NCI-H345 treated with DMSO at 0.1 percent for 48 hours (cell line): ENCODE results near the gene ADGRL3.

Source experiments
- DNase-seq: peaks from one replicate; lab custom pipeline; 2025; ENCODE audit not compliant: unreplicated experiment; lab: John Stamatoyannopoulos, UW

ADGRL3 gene

GRCh38 chr4:61864286-61864685 lies 664.2 kb downstream of the ADGRL3 start:
- DNase-seq = no peak

GRCh38 chr4:61866378-61867030 lies 666.4 kb downstream of the ADGRL3 start:
- DNase-seq = no peak

- DNase-seq = no peak
Observed at GRCh38 chr4:61872983-61873382, 672.9 kb downstream of the ADGRL3 start.

- no peak for DNase-seq
Observed at GRCh38 chr4:61877266-61877665, 677.1 kb downstream of the ADGRL3 start.

GRCh38 chr4:61877893-61878292 lies 677.8 kb downstream of the ADGRL3 start:
- DNase-seq = no peak

- DNase-seq = no peak
Observed at GRCh38 chr4:61882381-61882780, 682.3 kb downstream of the ADGRL3 start.

- DNase-seq = no peak
Observed at GRCh38 chr4:61886131-61886530, 686.0 kb downstream of the ADGRL3 start.

GRCh38 chr4:61889117-61889516 lies 689.0 kb downstream of the ADGRL3 start:
- no peak for DNase-seq

GRCh38 chr4:61890321-61890720 lies 690.2 kb downstream of the ADGRL3 start:
- DNase-seq = no peak

- no peak for DNase-seq
Observed at GRCh38 chr4:61891953-61892352, 691.8 kb downstream of the ADGRL3 start.

GRCh38 chr4:61896634-61897033 lies 696.5 kb downstream of the ADGRL3 start:
- DNase-seq = no peak

GRCh38 chr4:61909031-61909430 lies 708.9 kb downstream of the ADGRL3 start:
- DNase-seq = no peak

GRCh38 chr4:61911313-61911756 lies 711.2 kb downstream of the ADGRL3 start:
- no peak for DNase-seq

- no peak for DNase-seq
Observed at GRCh38 chr4:61913619-61914018, 713.5 kb downstream of the ADGRL3 start.

- no peak for DNase-seq
Observed at GRCh38 chr4:61915501-61915900, 715.4 kb downstream of the ADGRL3 start.

GRCh38 chr4:61918507-61918906 lies 718.4 kb downstream of the ADGRL3 start:
- DNase-seq = no peak

- no peak for DNase-seq
Observed at GRCh38 chr4:61918987-61919386, 718.9 kb downstream of the ADGRL3 start.

GRCh38 chr4:61919561-61919960 lies 719.4 kb downstream of the ADGRL3 start:
- DNase-seq = no peak

- DNase-seq = no peak
Observed at GRCh38 chr4:61921920-61922319, 721.8 kb downstream of the ADGRL3 start.

- no peak for DNase-seq
Observed at GRCh38 chr4:61922766-61923165, 722.6 kb downstream of the ADGRL3 start.

GRCh38 chr4:61923179-61923578 lies 723.1 kb downstream of the ADGRL3 start:
- no peak for DNase-seq

GRCh38 chr4:61924131-61924530 lies 724.0 kb downstream of the ADGRL3 start:
- no peak for DNase-seq

- DNase-seq = no peak
Observed at GRCh38 chr4:61933527-61933926, 733.4 kb downstream of the ADGRL3 start.
